DOHH2 (cell line): ENCODE measurements around the gene RNF13.
"Not testable (repeated sequence)": the region's sequence is repeated elsewhere in the genome, so short reads cannot be mapped to it uniquely, and the experiment has no call there.

ENCODE experiments used
- EZH2phosphoT487 ChIP-seq: fragments of 200-600 bp; sonication (generic); IDR thresholded peaks from 2 replicates; pipeline ENCODE4 v1.6.1; 2017; ENCODE audit warnings: borderline replicate concordance, mild to moderate bottlenecking, antibody characterized with exemption, low read length, moderate library complexity, mixed read lengths
- TF ChIP-seq, protein P1 (sequence below): fragments of 200-600 bp; sonication (generic); IDR thresholded peaks from one replicate; pipeline ENCODE4 v1.5.1; 2014; ENCODE audit warnings: antibody characterized with exemption, mild to moderate bottlenecking, low read depth, low read length; ENCODE audit not compliant: poor library complexity, severe bottlenecking

DNA sequence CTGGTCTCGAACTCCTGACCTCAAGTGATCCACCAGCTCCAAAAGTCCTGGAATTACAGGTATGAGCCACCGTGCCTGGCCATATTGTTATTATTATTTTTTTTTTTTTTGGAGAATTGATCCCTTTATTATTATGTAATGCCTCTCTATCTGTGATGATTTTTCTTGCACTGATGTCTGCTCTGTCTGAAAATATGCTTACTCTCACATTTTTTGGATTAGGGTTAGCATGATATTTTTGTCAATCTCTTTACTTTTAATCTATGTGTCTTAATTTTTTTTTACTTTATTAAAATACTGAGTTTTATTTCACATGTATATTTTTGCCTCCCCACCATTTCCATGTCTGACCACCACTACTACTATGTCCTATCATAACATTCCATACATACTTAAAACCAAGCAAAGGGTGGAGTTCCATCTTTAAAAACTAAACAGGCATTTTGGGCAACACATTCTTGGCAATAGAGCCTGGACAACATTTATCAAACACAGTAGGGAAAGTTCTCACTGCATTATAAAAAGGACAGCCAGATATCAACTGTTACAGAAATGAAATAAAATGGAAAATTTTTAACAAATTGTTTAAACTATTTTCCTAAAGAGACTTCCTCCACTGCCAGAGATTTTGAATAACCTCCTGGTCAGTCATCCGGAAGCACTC lies 125.5 kb downstream of the RNF13 start:
- TF ChIP-seq, protein P1, sequence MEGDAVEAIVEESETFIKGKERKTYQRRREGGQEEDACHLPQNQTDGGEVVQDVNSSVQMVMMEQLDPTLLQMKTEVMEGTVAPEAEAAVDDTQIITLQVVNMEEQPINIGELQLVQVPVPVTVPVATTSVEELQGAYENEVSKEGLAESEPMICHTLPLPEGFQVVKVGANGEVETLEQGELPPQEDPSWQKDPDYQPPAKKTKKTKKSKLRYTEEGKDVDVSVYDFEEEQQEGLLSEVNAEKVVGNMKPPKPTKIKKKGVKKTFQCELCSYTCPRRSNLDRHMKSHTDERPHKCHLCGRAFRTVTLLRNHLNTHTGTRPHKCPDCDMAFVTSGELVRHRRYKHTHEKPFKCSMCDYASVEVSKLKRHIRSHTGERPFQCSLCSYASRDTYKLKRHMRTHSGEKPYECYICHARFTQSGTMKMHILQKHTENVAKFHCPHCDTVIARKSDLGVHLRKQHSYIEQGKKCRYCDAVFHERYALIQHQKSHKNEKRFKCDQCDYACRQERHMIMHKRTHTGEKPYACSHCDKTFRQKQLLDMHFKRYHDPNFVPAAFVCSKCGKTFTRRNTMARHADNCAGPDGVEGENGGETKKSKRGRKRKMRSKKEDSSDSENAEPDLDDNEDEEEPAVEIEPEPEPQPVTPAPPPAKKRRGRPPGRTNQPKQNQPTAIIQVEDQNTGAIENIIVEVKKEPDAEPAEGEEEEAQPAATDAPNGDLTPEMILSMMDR: not testable (repeated sequence)
- TF ChIP-seq EZH2phosphoT487: not testable (repeated sequence)
